Ishikawa (cell line): ENCODE results near the gene FGGY.

ENCODE experiments used
- CEBPB ChIP-seq: IDR thresholded peaks from 2 replicates; pipeline ENCODE4 v1.6.1; 2012
- CREB1 ChIP-seq: IDR thresholded peaks from 2 replicates; pipeline ENCODE4 v1.6.1; 2012; ENCODE audit warnings: low read depth
- EGR1 ChIP-seq: IDR thresholded peaks from 2 replicates; pipeline ENCODE4 v1.6.1; 2012
- EP300 ChIP-seq: IDR thresholded peaks from 2 replicates; pipeline ENCODE4 v1.6.1; 2012; ENCODE audit warnings: borderline replicate concordance
- FOXM1 ChIP-seq: IDR thresholded peaks from 2 replicates; pipeline ENCODE4 v1.6.1; 2012; ENCODE audit warnings: low read depth, borderline replicate concordance
- MAX ChIP-seq: IDR thresholded peaks from 2 replicates; pipeline ENCODE4 v1.6.1; 2012
- NFIC ChIP-seq: IDR thresholded peaks from 2 replicates; pipeline ENCODE4 v1.6.1; 2012
- RAD21 ChIP-seq: IDR thresholded peaks from 2 replicates; pipeline ENCODE4 v1.6.1; 2012; ENCODE audit warnings: low read depth
- REST ChIP-seq: IDR thresholded peaks from 2 replicates; pipeline ENCODE4 v1.6.1; 2012; ENCODE audit warnings: low read depth, mild to moderate bottlenecking
- TAF1 ChIP-seq: IDR thresholded peaks from 2 replicates; pipeline ENCODE4 v1.6.1; 2012; ENCODE audit warnings: low read depth, mild to moderate bottlenecking
- TCF12 ChIP-seq: IDR thresholded peaks from 2 replicates; pipeline ENCODE4 v1.6.1; 2012; ENCODE audit warnings: low read depth
- TEAD4 ChIP-seq: IDR thresholded peaks from 2 replicates; pipeline ENCODE4 v1.6.1; 2012
- YY1 ChIP-seq: IDR thresholded peaks from 2 replicates; pipeline ENCODE4 v1.6.1; 2012; ENCODE audit warnings: low read depth
- ZBTB7A ChIP-seq: IDR thresholded peaks from 2 replicates; pipeline ENCODE4 v1.6.1; 2012; ENCODE audit warnings: low read depth
- TF ChIP-seq, protein P1 (sequence below): IDR thresholded peaks from 2 replicates; pipeline ENCODE4 v1.6.1; 2012

FGGY gene

GRCh38 chr1:59393211-59394180 is 96.6 kb downstream of the FGGY start:
- no peak for TF ChIP-seq FOXM1
- TF ChIP-seq TCF12: 0 out of 2 replicates have a peak, but pooled peaks have one; percentile 11

GRCh38 chr1:59394706-59395425 is 98.0 kb downstream of the FGGY start:
- TF ChIP-seq CEBPB (no peak), ZBTB7A (no peak), CREB1 (no peak), REST (no peak), MAX (no peak), NFIC (no peak), YY1 (no peak), RAD21 (no peak), TAF1 (no peak), TEAD4 (no peak), EP300 (no peak)
- TF ChIP-seq, protein P1, sequence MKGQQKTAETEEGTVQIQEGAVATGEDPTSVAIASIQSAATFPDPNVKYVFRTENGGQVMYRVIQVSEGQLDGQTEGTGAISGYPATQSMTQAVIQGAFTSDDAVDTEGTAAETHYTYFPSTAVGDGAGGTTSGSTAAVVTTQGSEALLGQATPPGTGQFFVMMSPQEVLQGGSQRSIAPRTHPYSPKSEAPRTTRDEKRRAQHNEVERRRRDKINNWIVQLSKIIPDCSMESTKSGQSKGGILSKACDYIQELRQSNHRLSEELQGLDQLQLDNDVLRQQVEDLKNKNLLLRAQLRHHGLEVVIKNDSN: no peak

DNA sequence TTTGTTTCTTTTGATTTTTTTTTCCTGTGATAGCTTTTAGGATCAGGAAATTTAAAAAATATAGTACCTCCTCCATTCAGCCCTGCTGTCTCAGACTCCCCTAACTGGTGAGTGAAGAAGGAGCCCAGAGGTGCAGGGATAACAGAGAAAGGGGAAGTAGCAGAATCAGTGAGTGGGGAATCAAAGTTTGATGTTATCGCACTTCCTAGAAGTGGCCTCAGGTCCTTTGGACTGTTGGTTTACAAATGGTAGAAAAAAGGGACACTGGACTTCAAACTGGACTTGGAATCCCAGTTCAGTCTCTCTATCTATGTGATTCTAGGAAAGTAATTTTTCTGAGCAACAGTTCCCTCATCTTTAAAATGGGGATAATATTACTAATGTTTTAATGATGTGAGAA is 99.5 kb downstream of the FGGY start:
- TF ChIP-seq, protein P1: no peak
- TF ChIP-seq TAF1 (no peak), TCF12 (no peak), REST (no peak), RAD21 (no peak), CREB1 (no peak), MAX (no peak), TEAD4 (no peak), EGR1 (no peak), CEBPB (no peak), FOXM1 (no peak), ZBTB7A (no peak), NFIC (no peak), YY1 (no peak)

GRCh38 chr1:59397139-59397858 is 100.4 kb downstream of the FGGY start:
- TF ChIP-seq TAF1: no peak
- TF ChIP-seq TCF12: no peak
- no peak for TF ChIP-seq CREB1
- no peak for TF ChIP-seq CEBPB
- TF ChIP-seq REST: no peak
- no peak for TF ChIP-seq YY1
- no peak for TF ChIP-seq NFIC
- no peak for TF ChIP-seq FOXM1
- TF ChIP-seq TEAD4: no peak
- no peak for TF ChIP-seq ZBTB7A
- no peak for TF ChIP-seq EP300
- TF ChIP-seq MAX: no peak
